Kidney tubule cell (primary cell): ENCODE data around the gene SLC37A2.
A peak's percentile ranks its signal among the peaks of the same experiment; 100 is the strongest.
"Not testable (repeated sequence)": the region's sequence is repeated elsewhere in the genome, so short reads cannot be mapped to it uniquely, and the experiment has no call there.

Experiments
- DNase-seq: peaks from one replicate; pipeline ENCODE4 v3.0.0-alpha.2; 2018; ENCODE audit warnings: low spot score

The SLC37A2 gene

DNA sequence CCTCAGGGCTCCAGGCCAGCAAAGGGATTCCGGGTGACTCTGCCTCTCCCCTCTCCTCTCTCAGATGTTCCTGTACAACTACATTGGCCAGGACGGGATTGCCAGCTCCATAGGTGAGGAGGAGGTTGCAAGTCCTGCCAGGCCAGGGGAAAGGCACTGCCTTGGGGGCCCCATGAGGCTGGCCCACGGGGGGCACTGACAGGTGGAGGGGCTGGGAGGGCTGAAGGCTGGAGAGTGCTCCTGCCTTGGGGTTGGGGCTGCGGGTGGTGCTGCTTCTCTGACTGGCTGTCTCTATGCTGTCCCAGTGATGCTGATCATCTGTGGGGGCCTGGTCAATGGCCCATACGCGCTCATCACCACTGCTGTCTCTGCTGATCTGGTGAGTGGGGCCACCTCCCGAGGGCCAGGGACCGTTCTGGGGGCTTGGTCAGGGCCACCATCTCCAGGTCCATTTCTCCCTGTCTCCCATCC, 21.7 kb downstream of the SLC37A2 start:
- no peak for DNase-seq

GRCh38 chr11:125085301-125086081, 22.4 kb downstream of the SLC37A2 start:
- no peak for DNase-seq

DNA sequence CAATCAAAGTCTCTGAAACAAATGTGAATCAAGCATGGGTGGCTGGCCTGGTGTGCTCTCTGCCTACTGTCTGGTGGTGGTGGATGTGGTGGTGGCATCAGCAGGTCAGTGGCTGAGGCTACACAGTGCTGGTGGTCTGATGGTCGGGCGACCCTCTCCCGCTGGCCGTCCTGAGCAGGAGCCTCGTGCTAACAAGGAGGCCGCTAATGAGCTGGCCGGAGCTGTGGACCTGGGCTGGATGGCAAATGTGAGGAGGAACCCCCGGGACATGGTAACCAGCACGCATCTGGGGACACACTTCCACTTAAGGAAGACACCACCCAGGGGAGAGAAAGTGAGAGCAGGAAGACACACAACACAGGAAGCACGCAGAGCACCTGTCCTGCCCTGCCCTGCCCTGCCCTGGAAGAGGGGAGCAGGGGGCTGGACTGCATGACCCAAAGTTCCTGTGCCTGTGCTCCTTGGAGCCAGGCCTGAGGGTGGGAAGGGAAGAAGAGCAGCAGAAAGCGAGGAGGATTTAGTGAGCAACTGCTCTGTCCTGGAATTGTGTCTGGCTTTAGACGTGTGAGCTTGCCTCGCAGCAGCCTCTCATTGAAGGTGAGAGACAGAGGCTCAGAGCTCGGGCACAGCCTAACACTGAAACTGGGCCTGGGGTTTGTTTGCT, 23.7 kb downstream of the SLC37A2 start:
- DNase-seq: no peak

DNA sequence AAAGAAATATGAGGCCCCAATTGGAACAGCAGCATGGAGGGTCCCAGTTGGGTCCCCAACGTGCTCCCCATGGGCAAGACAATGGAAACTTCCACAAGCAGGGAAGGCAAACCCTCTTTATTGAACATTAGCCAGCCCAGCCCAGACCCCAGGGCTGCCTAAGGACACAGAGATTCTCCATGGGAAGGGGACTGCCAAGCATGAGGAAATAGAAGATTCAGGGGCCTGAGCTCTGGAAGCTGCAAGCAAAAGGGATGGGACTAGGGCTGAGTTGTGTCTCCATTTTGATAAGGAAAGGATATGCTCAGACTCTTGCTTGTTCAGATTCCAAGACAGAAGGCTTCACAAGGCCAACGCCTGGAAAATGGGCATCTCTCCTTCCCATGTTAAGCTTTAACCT, 25.0 kb downstream of the SLC37A2 start:
- no peak for DNase-seq

DNA sequence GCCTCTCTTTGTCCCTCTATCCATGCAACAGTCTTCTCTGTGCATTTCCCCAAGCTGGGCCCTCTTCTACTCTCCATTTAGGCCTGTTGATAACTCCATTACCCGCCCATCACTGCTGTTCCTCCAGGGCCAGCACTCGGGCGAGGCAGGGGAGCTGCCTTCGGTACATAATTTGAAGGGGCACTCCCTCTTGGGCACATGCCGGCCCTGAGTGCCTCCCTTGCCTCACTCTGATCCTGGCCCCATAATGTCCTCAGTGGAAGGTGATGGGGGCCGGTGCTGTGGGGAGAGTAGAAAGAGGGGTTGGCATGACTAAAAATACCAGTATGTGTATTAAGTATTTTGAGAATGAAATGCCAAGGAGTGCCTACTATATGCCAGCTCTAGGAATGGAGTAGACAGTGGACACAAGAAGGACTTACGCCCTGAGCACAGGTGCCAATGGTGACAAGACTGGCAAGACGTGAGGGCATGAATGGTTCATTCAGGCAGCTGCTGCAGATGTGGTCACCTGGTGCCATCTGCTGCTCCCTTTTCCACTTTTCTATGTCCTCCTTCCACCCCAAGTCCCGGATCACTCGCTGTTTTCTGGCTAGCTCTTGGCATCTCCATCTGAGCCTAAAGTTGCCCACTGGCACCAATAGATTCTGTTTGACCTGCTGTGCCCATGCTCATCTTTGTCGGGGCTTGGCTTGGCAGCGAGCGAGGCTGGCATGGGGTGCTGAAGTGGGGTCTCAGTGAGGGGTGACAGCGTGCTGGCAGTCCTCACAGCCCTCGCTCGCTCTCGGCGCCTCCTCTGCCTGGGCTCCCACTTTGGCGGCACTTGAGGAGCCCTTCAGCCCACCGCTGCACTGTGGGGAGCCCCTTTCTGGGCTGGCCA, 25.7 kb downstream of the SLC37A2 start:
- no peak for DNase-seq

DNA sequence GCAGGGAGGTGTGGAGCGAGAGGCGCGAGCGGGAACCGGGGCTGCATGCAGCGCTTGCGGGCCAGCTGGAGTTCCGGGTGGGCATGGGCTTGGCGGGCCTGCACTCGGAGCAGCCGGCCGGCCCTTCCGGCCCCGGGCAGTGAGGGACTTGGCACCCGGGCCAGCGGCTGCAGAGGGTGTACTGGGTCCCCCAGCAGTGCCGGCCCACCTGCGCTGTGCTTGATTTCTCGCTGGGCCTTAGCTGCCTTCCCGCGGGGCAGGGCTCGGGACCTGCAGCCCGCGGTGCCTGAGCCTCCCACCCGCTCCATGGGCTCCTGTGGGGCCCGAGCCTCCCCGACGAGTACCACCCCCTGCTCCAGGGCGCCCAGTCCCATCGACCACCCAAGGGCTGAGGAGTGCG, 26.4 kb downstream of the SLC37A2 start:
- DNase-seq: not testable (repeated sequence)

DNA sequence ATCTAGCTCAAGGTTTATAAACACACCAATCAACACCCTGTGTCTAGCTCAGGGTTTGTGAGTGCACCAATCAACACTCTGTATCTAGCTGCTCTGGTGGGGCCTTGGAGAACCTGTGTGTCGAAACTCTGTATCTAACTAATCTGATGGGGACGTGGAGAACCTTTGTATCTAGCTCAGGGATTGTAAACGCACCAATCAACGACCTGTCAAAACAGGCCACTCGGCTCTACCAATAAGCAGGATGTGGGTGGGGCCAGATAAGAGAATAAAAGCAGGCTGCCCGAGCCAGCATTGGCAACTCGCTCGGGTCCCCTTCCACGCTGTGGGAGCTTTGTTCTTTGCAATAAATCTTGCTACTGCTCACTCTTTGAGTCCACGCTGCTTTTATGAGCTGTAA, 27.0 kb downstream of the SLC37A2 start:
- not testable (repeated sequence) for DNase-seq

DNA sequence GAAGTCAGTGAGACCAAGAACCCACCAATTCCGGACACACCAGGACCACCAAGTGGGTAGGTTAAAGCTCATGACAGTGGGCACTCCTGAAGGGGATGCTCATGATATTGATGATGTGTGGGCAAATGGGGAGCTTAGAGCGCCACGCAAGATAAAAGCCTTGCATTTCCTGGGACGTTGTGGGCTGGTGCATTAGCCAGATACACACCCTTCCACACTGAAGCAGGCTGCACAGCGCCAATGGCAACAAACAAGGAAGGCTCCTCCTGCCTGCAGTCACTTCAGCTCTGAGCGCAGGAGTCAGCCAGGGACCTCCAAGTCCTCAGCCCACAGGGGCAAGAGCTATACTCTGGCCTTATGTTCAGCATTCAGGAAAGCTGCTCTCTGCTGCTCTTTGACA, 27.7 kb downstream of the SLC37A2 start:
- no peak for DNase-seq

- DNase-seq: peak; percentile 94
Observed at GRCh38 chr11:125091247-125091876, 28.3 kb downstream of the SLC37A2 start.

GRCh38 chr11:125091877-125092664, 29.0 kb downstream of the SLC37A2 start:
- DNase-seq: no peak

DNA sequence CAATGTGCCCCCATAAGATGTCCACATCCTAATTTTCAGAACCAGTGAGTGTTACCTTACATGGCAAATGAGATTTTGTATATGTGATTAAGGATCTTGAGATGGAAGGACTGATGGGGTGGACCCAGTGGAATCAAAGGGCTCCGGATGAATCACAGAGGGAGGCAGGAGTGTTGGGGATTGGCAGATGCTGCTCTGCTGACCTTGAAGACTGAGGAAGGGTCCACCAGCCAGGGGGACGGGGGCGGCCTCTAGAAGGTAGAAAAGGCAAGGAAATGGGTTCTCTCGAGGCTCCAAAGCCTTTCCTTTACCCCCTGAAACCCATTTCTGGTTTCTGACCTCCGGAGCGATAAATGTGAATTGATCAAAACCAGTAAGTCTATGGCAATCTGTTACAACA, 29.6 kb downstream of the SLC37A2 start:
- no peak for DNase-seq

GRCh38 chr11:125093502-125093901, 30.4 kb downstream of the SLC37A2 start:
- DNase-seq: no peak

DNA sequence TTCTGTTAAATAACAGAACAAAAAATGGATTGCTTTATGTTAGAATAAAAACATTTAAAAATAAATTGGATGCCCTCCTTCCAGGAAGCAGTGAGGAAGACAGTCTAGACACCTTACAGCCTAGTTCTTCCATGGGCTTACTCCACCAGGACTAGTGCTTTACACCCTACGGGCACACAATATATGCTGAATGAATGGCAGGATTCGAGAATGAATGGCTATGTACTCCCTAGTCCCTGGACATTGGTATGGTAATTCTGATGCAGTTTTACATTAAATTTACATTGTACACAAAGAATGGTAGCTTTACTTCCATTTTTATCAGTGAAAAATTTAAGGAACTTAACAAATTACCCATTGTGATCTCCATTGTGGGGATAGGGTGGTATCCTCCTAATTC, 31.6 kb downstream of the SLC37A2 start:
- no peak for DNase-seq

DNA sequence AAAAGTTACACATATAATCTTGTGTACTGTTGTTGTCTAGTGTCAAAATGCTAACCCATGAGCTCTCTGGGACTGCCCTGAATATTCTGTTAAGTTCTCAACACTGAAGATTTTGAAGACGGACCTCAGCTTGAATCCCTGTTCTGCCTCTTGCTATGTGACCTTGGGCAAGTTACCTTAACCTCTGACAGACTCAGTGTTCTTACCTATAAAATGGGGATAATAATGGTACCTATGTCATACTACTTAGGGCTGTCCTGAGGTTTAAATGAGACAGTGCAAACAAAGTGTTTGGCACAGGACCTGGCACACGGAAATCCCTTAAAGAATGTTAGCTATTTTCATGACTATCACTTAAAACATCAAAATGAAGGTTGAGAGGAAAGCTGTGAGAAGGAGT, 37.0 kb downstream of the SLC37A2 start:
- DNase-seq: no peak

DNA sequence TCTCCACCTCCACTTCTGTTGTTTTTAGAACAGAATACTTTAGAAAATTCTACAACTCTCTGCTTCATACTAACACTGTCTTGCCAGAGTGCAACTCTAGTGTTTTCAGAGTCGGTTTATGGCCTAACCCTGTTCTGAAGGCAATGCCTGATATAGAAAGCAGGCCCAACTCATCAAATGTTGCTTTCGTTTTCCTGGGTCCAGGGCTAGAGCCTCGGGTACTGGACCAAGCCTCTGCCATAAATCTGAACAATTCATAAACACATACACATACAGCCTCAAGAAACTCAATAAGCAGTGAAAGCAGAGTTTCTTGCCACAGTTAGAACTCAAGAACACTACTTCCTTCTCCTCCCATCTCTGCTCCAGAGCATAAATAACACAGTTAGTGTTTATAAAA, 38.5 kb downstream of the SLC37A2 start:
- no peak for DNase-seq

- no peak for DNase-seq
Observed at GRCh38 chr11:125102025-125102424, 38.9 kb downstream of the SLC37A2 start.

DNA sequence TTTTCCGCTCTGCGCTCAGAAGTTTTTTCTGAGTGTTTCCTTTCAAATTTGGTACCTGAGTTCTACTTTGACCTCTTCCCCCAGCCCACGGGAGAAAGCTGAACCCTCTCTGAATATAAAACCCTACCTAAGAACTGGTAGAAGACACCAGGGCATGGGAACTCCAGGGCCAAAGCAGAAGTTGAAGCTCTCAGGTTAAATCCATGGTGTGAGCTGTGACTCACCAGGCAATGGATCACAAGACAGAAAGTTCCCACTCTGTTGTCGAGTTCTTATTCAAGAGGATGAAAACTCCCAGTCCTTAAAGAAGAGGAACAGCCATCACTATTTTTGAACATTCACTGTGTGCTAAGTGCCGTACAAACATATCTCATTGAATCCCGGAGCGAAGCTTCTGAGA, 39.4 kb downstream of the SLC37A2 start:
- DNase-seq: no peak

DNA sequence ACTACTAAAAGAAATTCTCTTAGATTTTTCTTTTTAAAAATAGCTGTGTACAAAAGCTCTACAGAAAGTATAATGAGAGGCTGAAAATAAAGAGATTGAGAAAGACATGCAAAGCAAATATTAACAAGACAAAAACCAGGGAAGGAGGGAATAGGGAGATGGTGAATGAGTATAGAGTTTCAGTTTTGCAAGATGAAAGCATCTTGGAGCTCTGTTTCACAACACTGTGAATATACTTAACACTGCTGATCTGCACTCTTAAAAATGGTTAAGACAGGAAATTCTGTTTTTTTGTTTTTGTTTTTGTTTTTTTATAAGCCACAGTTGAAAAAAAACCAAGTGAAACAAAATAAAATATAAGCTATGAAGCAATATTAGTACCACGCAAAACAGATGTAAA, 42.8 kb downstream of the SLC37A2 start:
- no peak for DNase-seq

DNA sequence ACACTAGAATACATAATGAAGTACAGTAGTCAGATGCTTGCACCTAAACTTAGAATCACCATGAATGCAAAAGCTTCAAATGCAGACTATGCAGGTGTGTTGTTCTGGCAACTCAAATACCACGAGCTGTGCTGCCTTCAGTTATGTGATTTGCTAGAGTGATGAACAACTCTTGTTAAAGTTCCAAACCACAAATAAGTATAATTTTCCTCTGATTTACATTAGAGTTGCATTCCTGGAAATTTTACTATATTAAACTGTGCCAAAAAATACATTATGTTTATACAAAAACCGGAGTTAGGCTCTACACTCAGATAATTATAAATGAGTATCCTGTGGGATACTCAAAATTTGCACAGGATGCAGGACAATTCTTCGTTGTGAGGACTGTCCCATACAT, 45.4 kb downstream of the SLC37A2 start:
- no peak for DNase-seq

- DNase-seq: peak; percentile 14
Observed at GRCh38 chr11:125110506-125110905, 47.4 kb downstream of the SLC37A2 start.

DNA sequence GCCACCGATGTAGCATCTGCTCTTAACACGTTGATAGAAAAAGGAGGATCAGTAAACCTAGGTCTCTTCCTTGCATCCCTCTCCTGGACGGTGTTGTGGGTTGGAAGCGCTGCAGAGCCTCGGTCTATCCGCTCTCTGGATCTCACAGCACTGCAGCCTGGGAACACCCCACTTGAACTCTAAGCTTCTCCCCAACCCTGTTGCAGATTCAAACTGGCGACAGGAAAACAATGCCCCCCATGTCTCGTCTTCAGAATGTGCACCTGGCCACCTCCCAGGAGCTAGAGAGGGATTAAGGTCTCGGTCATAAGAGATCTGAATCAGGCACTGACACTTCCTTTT, 47.9 kb downstream of the SLC37A2 start:
- DNase-seq: no peak
